H9 (cell line): ENCODE data around the gene QPRT. TPM values are rescaled to one million over a fixed set of nuclear protein-coding genes. Genes with fewer than 3 reads are reported as not detected.

ENCODE experiments used
- DNase-seq: peaks from one replicate; pipeline ENCODE4 v3.0.0-alpha.2; 2017
- H2AFZ ChIP-seq: one replicate; pipeline ENCODE4 v1.6.1; 2013; ENCODE audit warnings: mild to moderate bottlenecking, low read length, control low read depth, moderate library complexity
- H2AK5ac ChIP-seq: 2 replicates; pipeline ENCODE4 v1.6.1; 2013; ENCODE audit warnings: low read length, control low read depth, mixed read lengths; ENCODE audit not compliant: insufficient read length
- H2BK120ac ChIP-seq: one replicate; pipeline ENCODE4 v1.6.1; 2013; ENCODE audit warnings: low read depth, mild to moderate bottlenecking, low read length, control low read depth, inconsistent platforms; ENCODE audit not compliant: poor library complexity, severe bottlenecking
- H2BK12ac ChIP-seq: 2 replicates; pipeline ENCODE4 v1.6.1; 2013; ENCODE audit warnings: low read length, control low read depth, mixed read lengths, low read depth; ENCODE audit not compliant: insufficient read length
- H2BK15ac ChIP-seq: 2 replicates; pipeline ENCODE4 v1.6.1; 2013; ENCODE audit warnings: low read depth, low read length, control low read depth
- H2BK20ac ChIP-seq: one replicate; pipeline ENCODE4 v1.6.1; 2013; ENCODE audit warnings: low read depth, mild to moderate bottlenecking, low read length, control low read depth, inconsistent platforms; ENCODE audit not compliant: poor library complexity, severe bottlenecking
- H2BK5ac ChIP-seq: 2 replicates; pipeline ENCODE4 v1.6.1; 2013; ENCODE audit warnings: low read length, control low read depth, mixed read lengths; ENCODE audit not compliant: insufficient read length
- H3K14ac ChIP-seq: 2 replicates; pipeline ENCODE4 v1.6.1; 2013; ENCODE audit warnings: low read length, control low read depth; ENCODE audit not compliant: insufficient read depth
- H3K18ac ChIP-seq: 2 replicates; pipeline ENCODE4 v1.6.1; 2013; ENCODE audit warnings: low read depth, mild to moderate bottlenecking, mixed read lengths, low read length, control low read depth; ENCODE audit not compliant: insufficient read length
- H3K23ac ChIP-seq: 2 replicates; pipeline ENCODE4 v1.6.1; 2013; ENCODE audit warnings: low read length, control low read depth, mixed read lengths, low read depth; ENCODE audit not compliant: insufficient read length
- H3K23me2 ChIP-seq: 2 replicates; pipeline ENCODE4 v1.6.1; 2013; ENCODE audit warnings: low read depth, mild to moderate bottlenecking, mixed read lengths, low read length, control low read depth; ENCODE audit not compliant: insufficient read length, poor library complexity, severe bottlenecking
- H3K27ac ChIP-seq: 2 replicates; pipeline ENCODE4 v1.5.1; 2013; ENCODE audit warnings: low read length, control low read depth, mixed read lengths, low read depth; ENCODE audit not compliant: insufficient read length
- H3K27me3 ChIP-seq: 2 replicates; pipeline ENCODE4 v1.6.1; 2013; ENCODE audit warnings: low read length, control low read depth, inconsistent platforms; ENCODE audit not compliant: insufficient read depth
- H3K4ac ChIP-seq: 2 replicates; pipeline ENCODE4 v1.6.1; 2013; ENCODE audit warnings: low read depth, mild to moderate bottlenecking, control low read depth, inconsistent platforms, low read length, moderate library complexity
- H3K4me1 ChIP-seq: 2 replicates; pipeline ENCODE4 v1.6.1; 2013; ENCODE audit warnings: low read length, control low read depth, inconsistent platforms; ENCODE audit not compliant: insufficient read depth
- H3K4me2 ChIP-seq: 2 replicates; pipeline ENCODE4 v1.6.1; 2013; ENCODE audit warnings: low read length, control low read depth, mixed read lengths; ENCODE audit not compliant: insufficient read length, insufficient read depth
- H3K56ac ChIP-seq: 2 replicates; pipeline ENCODE4 v1.6.1; 2013; ENCODE audit warnings: low read depth, mild to moderate bottlenecking, mixed read lengths, low read length, control low read depth; ENCODE audit not compliant: insufficient read length
- H3K79me1 ChIP-seq: 2 replicates; pipeline ENCODE4 v1.6.1; 2013; ENCODE audit warnings: low read depth, mild to moderate bottlenecking, moderate library complexity, low read length, control low read depth, inconsistent platforms; ENCODE audit not compliant: insufficient read depth, poor library complexity, severe bottlenecking
- H3K79me2 ChIP-seq: 2 replicates; pipeline ENCODE4 v1.6.1; 2013; ENCODE audit warnings: low read length, control low read depth, inconsistent platforms; ENCODE audit not compliant: insufficient read depth
- H3K9ac ChIP-seq: 2 replicates; pipeline ENCODE4 v1.6.1; 2013; ENCODE audit warnings: low read length, control low read depth, mixed read lengths; ENCODE audit not compliant: insufficient read length; ENCODE audit errors: extremely low read depth
- H3K9me3 ChIP-seq: one replicate; pipeline ENCODE4 v1.6.1; 2013; ENCODE audit warnings: low read depth, low read length, inconsistent platforms; ENCODE audit not compliant: control insufficient read depth
- H3T11ph ChIP-seq: one replicate; pipeline ENCODE4 v1.6.1; 2013; ENCODE audit warnings: mild to moderate bottlenecking, low read length, control low read depth, inconsistent platforms
- H4K20me1 ChIP-seq: one replicate; pipeline ENCODE4 v1.6.1; 2013; ENCODE audit not compliant: control insufficient read depth, insufficient read length, insufficient read depth
- H4K5ac ChIP-seq: 2 replicates; pipeline ENCODE4 v1.6.1; 2013; ENCODE audit warnings: low read depth, mild to moderate bottlenecking, mixed read lengths, low read length, control low read depth; ENCODE audit not compliant: insufficient read length
- H4K8ac ChIP-seq: replicated peaks from 2 replicates; pipeline ENCODE4 v1.6.1; 2013; ENCODE audit warnings: low read length, control low read depth, mixed read lengths, low read depth; ENCODE audit not compliant: insufficient read length
- H4K91ac ChIP-seq: 2 replicates; pipeline ENCODE4 v1.6.1; 2013; ENCODE audit warnings: low read depth, mild to moderate bottlenecking, moderate library complexity, mixed read lengths, low read length, control low read depth; ENCODE audit not compliant: insufficient read length
- H3K27ac Mint-ChIP-seq, 3 experiments: 2 replicates in 2 of 3; 3 replicates in 1 of 3; pipeline ENCODE4 v1.8.0; 2020 to 2021; ENCODE audit warnings: mixed read lengths in 3 of 3, mild to moderate bottlenecking in 1 of 3, moderate library complexity in 1 of 3
- H3K27me3 Mint-ChIP-seq: 2 replicates; pipeline ENCODE4 v1.8.0; 2021; ENCODE audit warnings: low read depth, mild to moderate bottlenecking, moderate library complexity, mixed read lengths
- H3K36me3 Mint-ChIP-seq, 3 experiments: 2 replicates in 2 of 3; 3 replicates in 1 of 3; pipeline ENCODE4 v1.8.0; 2020 to 2021; ENCODE audit warnings: low read depth in 3 of 3, mixed read lengths in 3 of 3; ENCODE audit not compliant: insufficient read depth in 1 of 3
- H3K4me1 Mint-ChIP-seq, 2 experiments: 2 replicates each; pipeline ENCODE4 v1.8.0; 2020; ENCODE audit warnings: mixed read lengths in 2 of 2
- H3K4me3 Mint-ChIP-seq, 2 experiments: 2 replicates in 1 of 2; 3 replicates in 1 of 2; pipeline ENCODE4 v1.8.0; 2020 to 2021; ENCODE audit warnings: mild to moderate bottlenecking in 2 of 2, mixed read lengths in 2 of 2, moderate library complexity in 1 of 2
- H3K9me3 Mint-ChIP-seq, 2 experiments: 2 replicates in 1 of 2; 3 replicates in 1 of 2; pipeline ENCODE4 v1.8.0; 2020; ENCODE audit warnings: mild to moderate bottlenecking in 2 of 2, mixed read lengths in 2 of 2, moderate library complexity in 1 of 2
- CTCF ChIP-seq: fragments of 200-600 bp; sonication (generic); conservative IDR thresholded peaks from 3 replicates; pipeline ENCODE4 v1.8.0; 2021; ENCODE audit warnings: antibody characterized with exemption, mild to moderate bottlenecking
- WGBS: extraction: QIAGEN DNeasy Blood & Tissue Kit; methylation state at CpG from one replicate; pipeline ENCODE4 v1.1.7; 2013; ENCODE audit warnings: missing lambda C conversion rate, low lambda C conversion rate, mixed read lengths; ENCODE audit not compliant: insufficient read length; ENCODE audit errors: extremely low coverage; 5-methylcytosine and 5-hydroxymethylcytosine counted together
- total RNA-seq: library from RNA; stranded (reverse); gene quantifications from 2 replicates; pipeline ENCODE4 v1.2.1, GENCODE V29; 2021

Gene QPRT
- total RNA-seq, 1 experiment from 2014 or later, result 107 TPM

GRCh38 chr16:29702269-29702668 is 23.3 kb downstream of the QPRT start:
- no peaks in the 10 kb centered on the region for H3K27me3 ChIP-seq
- TF ChIP-seq CTCF, result no peak
- no peaks in the 10 kb centered on the region for H4K20me1 ChIP-seq
- H3K79me1 ChIP-seq, result no peaks in the 10 kb centered on the region
- no peaks in the 10 kb centered on the region for H3K9me3 ChIP-seq
- H3K4me1 Mint-ChIP-seq, result peaks cover 29 to 31% of the 10 kb centered on the region in 2 experiments
- H2AFZ ChIP-seq, result no peak overlapping the region
- no peaks in the 10 kb centered on the region for H3K23me2 ChIP-seq
- H3K4ac ChIP-seq, result no peak overlapping the region
- no peaks in the 10 kb centered on the region for H3K79me2 ChIP-seq
- peak overlapping the region; percentile 25 for H3K27ac ChIP-seq
- H3K9ac ChIP-seq, result no peak overlapping the region
- H3K56ac ChIP-seq, result no peak overlapping the region
- H3K36me3 Mint-ChIP-seq, result peaks cover 14 to 17% (median 15%) of the 10 kb centered on the region in 3 experiments
- H2AK5ac ChIP-seq, result no peak overlapping the region
- H3K4me1 ChIP-seq, result no peaks in the 10 kb centered on the region; the same call in 1 of the 2 replicates
- no peak overlapping the region for H2BK5ac ChIP-seq
- H2BK15ac ChIP-seq, result no peak overlapping the region
- peak overlapping the region in 2 of 3 experiments; percentile 44 to 82; a peak in 2 of 7 replicates for H3K27ac Mint-ChIP-seq
- DNase-seq, result no peak
- peaks cover 6 to 13% of the 10 kb centered on the region in 2 experiments for H3K9me3 Mint-ChIP-seq
- H3K18ac ChIP-seq, result no peak overlapping the region
- no peak overlapping the region for H2BK120ac ChIP-seq
- no peak overlapping the region for H3K4me2 ChIP-seq
- peak overlapping the region in 1 of 2 experiments; percentile 36; a peak in 1 of 5 replicates for H3K4me3 Mint-ChIP-seq
- H2BK12ac ChIP-seq, result no peak overlapping the region
- no peak overlapping the region for H4K91ac ChIP-seq
- no peak overlapping the region for H3K14ac ChIP-seq
- H3K27me3 Mint-ChIP-seq, result no peaks in the 10 kb centered on the region
- no peak overlapping the region for H4K8ac ChIP-seq
- no peak overlapping the region for H4K5ac ChIP-seq
- H2BK20ac ChIP-seq, result no peak overlapping the region
- H3K23ac ChIP-seq, result no peak overlapping the region
- H3T11ph ChIP-seq, result no peak overlapping the region
- no CpG with 5 or more reads among the region's 13 CpGs for WGBS
